Neural cell (in vitro differentiated cells): ENCODE measurements around the gene SS18L1. TPM values are rescaled to one million over a fixed set of nuclear protein-coding genes. Genes with fewer than 3 reads are reported as not detected.

Source experiments
- H2AFZ ChIP-seq: fragments of 200-600, 300-800 bp; sonication (generic), shearing (Covaris generic); 2 replicates; pipeline ENCODE4 v1.6.0; 2014; ENCODE audit warnings: low read depth, mild to moderate bottlenecking, antibody characterized with exemption, low read length, moderate library complexity
- H3F3A ChIP-seq: fragments of 200-600 bp; shearing (Covaris generic); 2 replicates; pipeline ENCODE4 v1.6.1; 2016; ENCODE audit warnings: mild to moderate bottlenecking, moderate library complexity, mixed read lengths, antibody characterized with exemption, low read length; ENCODE audit not compliant: insufficient read depth, poor library complexity, severe bottlenecking
- H3K27ac ChIP-seq: fragments of 200-600, 300-800 bp; sonication (generic), shearing (Covaris generic); 2 replicates; pipeline ENCODE4 v1.5.1; 2014; ENCODE audit warnings: mild to moderate bottlenecking, low read length, moderate library complexity
- H3K27me3 ChIP-seq: fragments of 300-800, 200-600 bp; sonication (generic), shearing (Covaris generic); 2 replicates; pipeline ENCODE4 v1.6.0; 2014; ENCODE audit warnings: mild to moderate bottlenecking, low read depth, low read length, moderate library complexity; ENCODE audit not compliant: insufficient read depth
- H3K36me3 ChIP-seq: fragments of 300-800, 200-600 bp; sonication (generic), shearing (Covaris generic); 2 replicates; pipeline ENCODE4 v1.5.1; 2014; ENCODE audit warnings: mild to moderate bottlenecking, antibody characterized with exemption, low read length, moderate library complexity; ENCODE audit not compliant: insufficient read depth
- H3K4me2 ChIP-seq: fragments of 300-800, 200-600 bp; sonication (generic), shearing (Covaris generic); 2 replicates; pipeline ENCODE4 v1.6.0; 2014; ENCODE audit warnings: mild to moderate bottlenecking, low read length
- H3K4me3 ChIP-seq: fragments of 300-800, 200-600 bp; sonication (generic), shearing (Covaris generic); 2 replicates; pipeline ENCODE4 v1.5.1; 2014; ENCODE audit warnings: mild to moderate bottlenecking, low read length, moderate library complexity
- H3K79me2 ChIP-seq: fragments of 200-600 bp; shearing (Covaris generic); replicated peaks from 2 replicates; pipeline ENCODE4 v1.6.0; 2014; ENCODE audit warnings: mild to moderate bottlenecking, low read length, moderate library complexity; ENCODE audit not compliant: insufficient read depth
- H3K9ac ChIP-seq: fragments of 300-800, 200-600 bp; sonication (generic), shearing (Covaris generic); 2 replicates; pipeline ENCODE4 v1.6.1; 2016; ENCODE audit warnings: mild to moderate bottlenecking, low read length, mixed read lengths
- H3K9me2 ChIP-seq: fragments of 200-600 bp; shearing (Covaris generic); 2 replicates; pipeline ENCODE4 v1.6.1; 2016; ENCODE audit warnings: mild to moderate bottlenecking, low read length, mixed read lengths; ENCODE audit not compliant: insufficient read depth
- H3K9me3 ChIP-seq: fragments of 200-600, 300-800 bp; sonication (generic), shearing (Covaris generic); 2 replicates; pipeline ENCODE4 v1.6.1; 2016; ENCODE audit warnings: mild to moderate bottlenecking, mixed run types, low read length, moderate library complexity, mixed read lengths
- H4K20me1 ChIP-seq: fragments of 200-600 bp; shearing (Covaris generic); 2 replicates; pipeline ENCODE4 v1.6.1; 2016; ENCODE audit warnings: mild to moderate bottlenecking, mixed run types; ENCODE audit not compliant: insufficient read depth
- CTCF ChIP-seq: fragments of 450-650 bp; IDR thresholded peaks from 2 replicates; pipeline ENCODE4 v1.5.1; 2014; ENCODE audit warnings: antibody characterized with exemption, mild to moderate bottlenecking, moderate library complexity; ENCODE audit not compliant: poor library complexity, severe bottlenecking
- EP300 ChIP-seq: fragments of 450-650 bp; conservative IDR thresholded peaks from 2 replicates; pipeline ENCODE4 v1.6.1; 2014; ENCODE audit warnings: antibody characterized with exemption, mild to moderate bottlenecking, moderate library complexity; ENCODE audit not compliant: poor library complexity, severe bottlenecking
- EZH2 ChIP-seq: fragments of 200-600, 300-800 bp; shearing (Covaris generic), sonication (generic); IDR thresholded peaks from 2 replicates; pipeline ENCODE4 v1.6.1; 2014; ENCODE audit warnings: antibody characterized with exemption, low read length, borderline replicate concordance, mild to moderate bottlenecking; ENCODE audit not compliant: insufficient read depth, poor library complexity, severe bottlenecking
- MXI1 ChIP-seq: fragments of 450-650 bp; conservative IDR thresholded peaks from 2 replicates; pipeline ENCODE4 v1.6.1; 2014; ENCODE audit warnings: antibody characterized with exemption, mild to moderate bottlenecking; ENCODE audit not compliant: poor library complexity, severe bottlenecking
- POLR2AphosphoS5 ChIP-seq: IDR thresholded peaks from 2 replicates; pipeline ENCODE4 v1.6.1; 2012
- RAD21 ChIP-seq: fragments of 450-650 bp; conservative IDR thresholded peaks from 2 replicates; pipeline ENCODE4 v1.6.1; 2014; ENCODE audit warnings: antibody characterized with exemption, mild to moderate bottlenecking, moderate library complexity
- REST ChIP-seq: IDR thresholded peaks from 2 replicates; pipeline ENCODE4 v1.6.1; 2012; ENCODE audit warnings: borderline replicate concordance
- SMC3 ChIP-seq: fragments of 450-650 bp; conservative IDR thresholded peaks from 2 replicates; pipeline ENCODE4 v1.6.1; 2014; ENCODE audit warnings: antibody characterized with exemption, mild to moderate bottlenecking, moderate library complexity; ENCODE audit not compliant: poor library complexity
- TAF1 ChIP-seq: IDR thresholded peaks from 2 replicates; pipeline ENCODE4 v1.6.1; 2012; ENCODE audit warnings: low read depth
- polyA plus RNA-seq: library from polyadenylated mRNA; depleted of rRNA; stranded (reverse); fragments of >200 nt; gene quantifications from 2 replicates; pipeline ENCODE4 v1.2.3, GENCODE V29; 2014

The SS18L1 gene
- polyA plus RNA-seq, 1 donor from 2014 or later = 117 TPM

- Histone ChIP-seq H2AFZ (no peak overlapping the region), H3K27ac (no peak overlapping the region), H3K79me2 (no peaks in the 10 kb centered on the region), H3K4me3 (peak overlapping the region; percentile 78), H3F3A (no peaks in the 10 kb centered on the region), H3K9ac (peak overlapping the region; percentile 61), H3K9me3 (no peaks in the 10 kb centered on the region), H4K20me1 (no peaks in the 10 kb centered on the region), H3K27me3 (peaks cover 34% of the 10 kb centered on the region), H3K36me3 (no peaks in the 10 kb centered on the region), H3K4me2 (peak overlapping the region; percentile 39), H3K9me2 (no peaks in the 10 kb centered on the region)
- TF ChIP-seq SMC3 = no peak
- no peak for TF ChIP-seq TAF1
- TF ChIP-seq EZH2 = no peak
- TF ChIP-seq RAD21 = no peak
- TF ChIP-seq POLR2AphosphoS5 = no peak
- no peak for TF ChIP-seq CTCF
- TF ChIP-seq MXI1 = no peak
- TF ChIP-seq EP300 = no peak
- TF ChIP-seq REST = no peak
Observed at GRCh38 chr20:62217913-62218773, 74.6 kb downstream of the SS18L1 start.

- no peak overlapping the region for H2AFZ ChIP-seq
- H4K20me1 ChIP-seq = no peaks in the 10 kb centered on the region
- peak overlapping the region; percentile 75 for H3K4me2 ChIP-seq
Observed at GRCh38 chr20:62219101-62219991, 75.8 kb downstream of the SS18L1 start.

More at GRCh38 chr20:62219101-62219991, 75.8 kb downstream of the SS18L1 start:
- no peaks in the 10 kb centered on the region for H3K79me2 ChIP-seq
- peak overlapping the region; percentile 61 for H3K9ac ChIP-seq
- no peaks in the 10 kb centered on the region for H3K9me3 ChIP-seq
- H3K9me2 ChIP-seq = no peaks in the 10 kb centered on the region
- peaks cover 34% of the 10 kb centered on the region for H3K27me3 ChIP-seq
- H3F3A ChIP-seq = no peaks in the 10 kb centered on the region
- no peaks in the 10 kb centered on the region for H3K36me3 ChIP-seq
- peak overlapping the region; percentile 78 for H3K4me3 ChIP-seq
- no peak overlapping the region for H3K27ac ChIP-seq
- no peak for TF ChIP-seq EZH2
- no peak for TF ChIP-seq RAD21
- TF ChIP-seq REST = no peak
- no peak for TF ChIP-seq SMC3
- TF ChIP-seq MXI1 = peak; percentile 45
- peak; percentile 12 for TF ChIP-seq CTCF
- TF ChIP-seq EP300 = no peak
- no peak for TF ChIP-seq TAF1
- TF ChIP-seq POLR2AphosphoS5 = peak; percentile 19
